Neutrophil (primary cell): Measurements from ENCODE around the gene SMKR1.
"Not testable (repeated sequence)": the region's sequence is repeated elsewhere in the genome, so short reads cannot be mapped to it uniquely, and the experiment has no call there.

ENCODE experiments used
- H3K27ac ChIP-seq: fragments of 200-600 bp; sonication (generic); 2 replicates; pipeline ENCODE4 v1.5.1; 2016; ENCODE audit warnings: mild to moderate bottlenecking, moderate library complexity
- H3K27me3 ChIP-seq: fragments of 200-600 bp; sonication (generic); 2 replicates; pipeline ENCODE4 v1.6.0; 2016; ENCODE audit warnings: mild to moderate bottlenecking
- H3K36me3 ChIP-seq: fragments of 200-600 bp; sonication (generic); 2 replicates; pipeline ENCODE4 v1.5.1; 2017
- H3K4me1 ChIP-seq, 2 experiments: fragments of 200-600 bp in 1 of 2; sonication (generic) in 1 of 2; 1 replicate in 1 of 2; 2 replicates in 1 of 2; pipeline versions ENCODE4 v1.5.1 to v1.6.1; 2013 to 2016; ENCODE audit warnings: low read depth in 1 of 2, low read length in 1 of 2, mild to moderate bottlenecking in 1 of 2, moderate library complexity in 1 of 2; ENCODE audit not compliant: control insufficient read depth in 1 of 2, insufficient read depth in 1 of 2
- H3K4me3 ChIP-seq, 2 experiments: fragments of 200-600 bp in 1 of 2; sonication (generic) in 1 of 2; 1 replicate in 1 of 2; 2 replicates in 1 of 2; pipeline ENCODE4 v1.5.1; 2013 to 2016; ENCODE audit warnings: low read depth in 1 of 2, low read length in 1 of 2, mild to moderate bottlenecking in 1 of 2, moderate library complexity in 1 of 2
- H3K9me3 ChIP-seq: fragments of 200-600 bp; sonication (generic); 2 replicates; pipeline ENCODE4 v1.5.1; 2016
- TF ChIP-seq, protein P1 (sequence below): fragments of 200-600 bp; sonication (generic); IDR thresholded peaks from 2 replicates; pipeline ENCODE4 v1.5.1; 2016; ENCODE audit warnings: antibody characterized with exemption

SMKR1 gene

DNA sequence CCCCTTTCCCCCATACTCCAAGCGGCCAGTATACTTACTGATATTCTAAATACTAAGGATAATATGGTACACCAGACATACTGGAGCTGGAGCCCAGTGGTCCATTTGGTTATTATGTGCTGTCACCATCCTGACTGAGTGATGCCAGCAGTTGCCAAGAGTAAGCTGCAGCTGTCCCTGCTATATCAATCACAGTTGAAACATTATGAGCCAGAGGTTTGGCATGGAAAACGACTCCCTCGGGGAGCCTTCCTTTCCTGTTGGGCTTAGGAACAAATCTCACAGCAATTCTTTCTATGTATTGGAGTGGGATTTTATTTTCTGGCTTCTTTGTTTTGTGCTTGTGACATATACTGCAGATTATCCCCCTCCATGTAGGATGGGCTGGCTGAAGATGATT, 35.5 kb upstream of the SMKR1 start:
- Histone ChIP-seq H3K9me3 (no peaks in the 10 kb centered on the region), H3K36me3 (no peaks in the 10 kb centered on the region), H3K4me1 (peaks cover 15% of the 10 kb centered on the region in 2 experiments), H3K27ac (no peak overlapping the region), H3K27me3 (peaks cover 93% of the 10 kb centered on the region), H3K4me3 (no peak overlapping the region)
- TF ChIP-seq, protein P1, sequence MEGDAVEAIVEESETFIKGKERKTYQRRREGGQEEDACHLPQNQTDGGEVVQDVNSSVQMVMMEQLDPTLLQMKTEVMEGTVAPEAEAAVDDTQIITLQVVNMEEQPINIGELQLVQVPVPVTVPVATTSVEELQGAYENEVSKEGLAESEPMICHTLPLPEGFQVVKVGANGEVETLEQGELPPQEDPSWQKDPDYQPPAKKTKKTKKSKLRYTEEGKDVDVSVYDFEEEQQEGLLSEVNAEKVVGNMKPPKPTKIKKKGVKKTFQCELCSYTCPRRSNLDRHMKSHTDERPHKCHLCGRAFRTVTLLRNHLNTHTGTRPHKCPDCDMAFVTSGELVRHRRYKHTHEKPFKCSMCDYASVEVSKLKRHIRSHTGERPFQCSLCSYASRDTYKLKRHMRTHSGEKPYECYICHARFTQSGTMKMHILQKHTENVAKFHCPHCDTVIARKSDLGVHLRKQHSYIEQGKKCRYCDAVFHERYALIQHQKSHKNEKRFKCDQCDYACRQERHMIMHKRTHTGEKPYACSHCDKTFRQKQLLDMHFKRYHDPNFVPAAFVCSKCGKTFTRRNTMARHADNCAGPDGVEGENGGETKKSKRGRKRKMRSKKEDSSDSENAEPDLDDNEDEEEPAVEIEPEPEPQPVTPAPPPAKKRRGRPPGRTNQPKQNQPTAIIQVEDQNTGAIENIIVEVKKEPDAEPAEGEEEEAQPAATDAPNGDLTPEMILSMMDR = no peak

- no peak overlapping the region for H3K27ac ChIP-seq
- TF ChIP-seq, protein P1 = no peak
- H3K36me3 ChIP-seq = no peaks in the 10 kb centered on the region
- no peaks in the 10 kb centered on the region for H3K9me3 ChIP-seq
- peaks cover 85% of the 10 kb centered on the region for H3K27me3 ChIP-seq
- no peak overlapping the region for H3K4me3 ChIP-seq
- H3K4me1 ChIP-seq = peaks cover 2% of the 10 kb centered on the region in 2 experiments
Measured at GRCh38 chr7:129468087-129468486, 34.2 kb upstream of the SMKR1 start.

DNA sequence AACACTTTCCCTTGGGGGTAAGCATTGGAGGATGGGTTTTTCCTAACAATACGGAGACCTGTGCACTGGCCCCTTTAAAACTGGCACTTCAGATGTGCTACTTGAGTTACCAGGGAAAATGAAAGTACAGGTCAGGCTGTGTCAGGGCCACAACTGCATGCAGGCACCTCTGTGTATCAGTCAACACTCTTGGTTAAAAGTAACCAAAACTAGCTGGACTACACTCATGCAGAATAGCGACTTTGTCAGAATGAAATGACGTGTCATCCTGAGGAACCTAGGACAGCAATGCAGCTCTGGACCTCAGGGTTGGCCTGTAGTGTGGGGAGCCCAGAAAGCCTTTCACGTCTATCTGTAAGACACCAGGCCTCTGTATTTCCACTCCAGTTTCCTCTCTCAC, 33.8 kb upstream of the SMKR1 start:
- Histone ChIP-seq H3K27me3 (peaks cover 81% of the 10 kb centered on the region), H3K9me3 (no peaks in the 10 kb centered on the region), H3K4me3 (no peak overlapping the region), H3K36me3 (no peaks in the 10 kb centered on the region), H3K4me1 (no peaks in the 10 kb centered on the region), H3K27ac (no peak overlapping the region)
- TF ChIP-seq, protein P1 = no peak

DNA sequence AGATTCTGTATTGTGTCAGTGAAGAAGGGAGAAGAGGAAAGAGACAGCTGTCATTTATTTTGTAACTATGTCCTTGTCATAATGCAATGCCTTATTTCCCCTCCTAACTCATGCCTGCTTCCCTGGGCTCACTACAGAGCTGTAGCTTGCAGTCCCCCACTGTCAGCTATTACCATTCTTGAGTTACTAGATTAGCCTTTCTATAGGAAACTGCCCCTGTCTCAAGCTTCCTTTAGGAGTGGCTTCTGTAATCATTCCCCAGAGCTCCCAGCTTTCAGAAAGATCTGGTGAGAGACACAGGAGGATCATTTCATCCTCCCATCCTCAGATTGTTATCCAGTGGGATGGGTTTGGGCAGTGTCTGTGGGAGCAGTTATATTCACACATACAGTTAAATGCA, 32.4 kb upstream of the SMKR1 start:
- Histone ChIP-seq H3K4me1 (no peaks in the 10 kb centered on the region), H3K36me3 (no peaks in the 10 kb centered on the region), H3K9me3 (no peaks in the 10 kb centered on the region), H3K4me3 (no peak overlapping the region), H3K27ac (no peak overlapping the region), H3K27me3 (peaks cover 67% of the 10 kb centered on the region)
- TF ChIP-seq, protein P1 = no peak

DNA sequence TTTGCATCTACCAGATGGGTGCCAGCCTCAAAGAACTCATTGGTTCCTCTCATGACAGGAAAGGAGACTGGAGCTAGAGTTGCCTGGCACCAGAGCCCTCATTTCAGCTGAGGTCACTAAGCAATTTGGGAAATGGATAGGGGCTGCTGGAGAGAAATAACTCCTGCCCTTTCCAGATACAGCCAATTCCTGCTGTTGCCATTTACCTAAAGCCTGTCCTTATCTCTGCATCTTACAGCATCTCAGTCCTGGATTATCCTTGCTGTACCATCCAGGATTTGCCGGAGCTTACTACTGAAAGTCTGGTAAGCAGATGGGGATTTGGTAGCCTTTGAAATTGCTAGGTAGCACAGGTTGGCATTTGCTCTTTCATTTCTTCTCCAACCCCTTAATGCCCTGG, 31.9 kb upstream of the SMKR1 start:
- Histone ChIP-seq H3K36me3 (no peaks in the 10 kb centered on the region), H3K27me3 (peaks cover 62% of the 10 kb centered on the region), H3K27ac (no peak overlapping the region), H3K4me3 (no peak overlapping the region), H3K4me1 (no peaks in the 10 kb centered on the region), H3K9me3 (no peaks in the 10 kb centered on the region)
- TF ChIP-seq, protein P1 = no peak

DNA sequence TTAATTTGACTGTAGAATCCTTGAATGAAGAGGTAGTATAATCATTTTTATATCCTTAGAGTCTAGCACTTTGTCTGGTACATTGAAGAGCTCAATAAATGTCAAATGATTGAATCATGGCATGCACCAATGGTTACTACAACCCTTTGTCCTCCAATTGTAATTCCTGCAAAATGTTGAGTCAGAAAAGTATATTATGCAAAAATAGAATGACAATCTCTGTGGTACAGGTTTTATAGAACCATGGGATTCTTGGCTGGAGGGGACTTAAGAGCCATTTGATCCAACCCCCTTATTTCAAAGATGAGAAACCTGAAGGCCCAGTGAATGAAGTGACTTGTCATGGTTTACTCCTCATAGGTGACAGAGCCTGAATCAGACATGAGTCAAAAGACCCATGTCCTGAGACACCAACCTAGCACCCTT, 30.9 kb upstream of the SMKR1 start:
- TF ChIP-seq, protein P1 = no peak

GRCh38 chr7:129475931-129476330, 26.4 kb upstream of the SMKR1 start:
- H3K27me3 ChIP-seq, H3K4me3 ChIP-seq, H3K4me1 ChIP-seq, H3K9me3 ChIP-seq, H3K36me3 ChIP-seq, H3K27ac ChIP-seq: not testable (repeated sequence)

More for the DNA sequence above, 30.9 kb upstream of the SMKR1 start:
- no peaks in the 10 kb centered on the region for H3K9me3 ChIP-seq
- peaks cover 52% of the 10 kb centered on the region for H3K27me3 ChIP-seq
- H3K4me3 ChIP-seq = no peak overlapping the region
- no peaks in the 10 kb centered on the region for H3K36me3 ChIP-seq
- no peaks in the 10 kb centered on the region for H3K4me1 ChIP-seq
- no peak overlapping the region for H3K27ac ChIP-seq

DNA sequence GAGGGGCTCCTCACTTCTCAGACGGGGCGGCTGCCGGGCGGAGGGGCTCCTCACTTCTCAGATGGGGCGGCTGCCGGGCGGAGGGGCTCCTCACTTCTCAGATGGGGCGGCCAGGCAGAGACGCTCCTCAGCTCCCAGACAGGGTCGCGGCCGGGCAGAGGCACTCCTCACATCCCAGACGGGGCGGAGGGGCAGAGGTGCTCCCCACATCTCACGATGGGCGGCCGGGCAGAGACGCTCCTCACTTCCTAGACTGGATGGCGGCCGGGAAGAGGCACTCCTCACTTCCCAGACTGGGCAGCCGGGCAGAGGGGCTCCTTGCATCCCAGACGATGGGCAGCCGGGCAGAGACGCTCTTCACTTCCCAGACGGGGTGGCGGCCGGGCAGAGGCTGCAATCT, 25.9 kb upstream of the SMKR1 start:
- H3K27me3 ChIP-seq, H3K4me3 ChIP-seq: not testable (repeated sequence)

More for the DNA sequence above, 25.9 kb upstream of the SMKR1 start:
- H3K9me3 ChIP-seq, H3K4me1 ChIP-seq, H3K27ac ChIP-seq, H3K36me3 ChIP-seq: not testable (repeated sequence)
